Adipose tissue (tissue), 3 donors: ENCODE results near the gene RMC1. TPM values are rescaled to one million over a fixed set of nuclear protein-coding genes. Genes with fewer than 3 reads are reported as not detected.
"Not testable (repeated sequence)": the region's sequence is repeated elsewhere in the genome, so short reads cannot be mapped to it uniquely, and the experiment has no call there.

Experiments
- H3K27ac ChIP-seq: one replicate; pipeline ENCODE4 v1.5.1; 2013; ENCODE audit warnings: low read depth, low read length
- WGBS, 3 donors: extraction: QIAGEN DNeasy Blood & Tissue Kit; methylation state at CpG; one replicate each; pipeline ENCODE4 v1.1.7; 2013; 5-methylcytosine and 5-hydroxymethylcytosine counted together
- polyA plus RNA-seq, 3 donors: library from polyadenylated mRNA; stranded (reverse); fragments of 200-250 nt; gene quantifications; one replicate each; pipeline ENCODE4 v1.2.3, GENCODE V29; 2013
- donor health status: healthy with polysubstance abuse.
- donor health status: Bipolar disorder and iron deficiency.
- donor health status: healthy.

Gene RMC1
- polyA plus RNA-seq, 3 donors, result 13.3 to 23.9 (median 18.4) TPM

DNA sequence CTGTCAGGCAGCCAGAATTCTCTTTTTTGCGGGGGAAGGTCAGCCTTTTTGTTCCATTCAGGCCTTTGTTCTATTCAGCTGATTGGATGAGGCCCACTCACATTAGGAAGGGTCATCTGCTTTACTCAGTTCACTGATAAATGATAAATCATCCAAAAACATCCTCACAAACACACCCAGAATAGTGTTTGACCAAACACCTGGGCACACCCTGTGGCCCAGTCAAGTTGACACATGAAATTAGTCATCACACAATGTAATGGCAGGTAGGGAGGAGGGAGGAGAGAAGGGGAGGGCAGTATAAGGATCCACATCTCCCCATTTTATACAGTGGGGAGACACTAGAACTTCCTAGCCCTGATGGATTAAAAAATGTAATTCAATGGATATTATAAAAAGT, 8.3 kb upstream of the RMC1 start:
- 79 to 85% (median 84%) methylated on average over 1 of the region's 1 CpG for WGBS, 3 donors
- H3K27ac ChIP-seq, result no peak overlapping the region

GRCh38 chr18:23495723-23496440, 7.4 kb upstream of the RMC1 start:
- 62 to 76% (median 66%) methylated on average over 12 of the region's 12 CpGs for WGBS, 3 donors
- no peak overlapping the region for H3K27ac ChIP-seq

DNA sequence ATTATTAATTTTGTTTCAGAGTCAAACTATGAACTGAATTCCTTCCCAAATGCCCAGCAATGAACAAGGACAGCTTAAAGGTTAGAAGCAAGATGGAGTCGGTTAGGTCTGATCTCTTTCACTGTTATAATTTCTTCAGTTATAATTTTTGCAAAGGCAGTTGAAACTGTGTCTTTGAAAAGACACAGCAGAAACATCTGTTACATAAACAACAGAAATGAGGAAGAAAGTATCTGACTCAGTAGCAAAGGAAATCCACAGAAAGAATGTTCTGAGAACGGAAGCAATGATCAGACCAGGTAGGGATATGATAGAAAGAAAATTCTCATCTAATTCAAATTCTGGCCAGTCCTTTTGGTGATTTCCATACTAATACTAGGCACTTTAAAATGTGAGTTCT, 5.2 kb upstream of the RMC1 start:
- WGBS, 3 donors, result 54 to 89% (median 65%) methylated on average over 2 of the region's 2 CpGs
- no peak overlapping the region for H3K27ac ChIP-seq

- H3K27ac ChIP-seq, result no peak overlapping the region
- 27 to 36% (median 34%) methylated on average over 5 of the region's 5 CpGs for WGBS, 3 donors
These were observed 4.4 kb upstream of the RMC1 start for GRCh38 chr18:23498877-23499276.

DNA sequence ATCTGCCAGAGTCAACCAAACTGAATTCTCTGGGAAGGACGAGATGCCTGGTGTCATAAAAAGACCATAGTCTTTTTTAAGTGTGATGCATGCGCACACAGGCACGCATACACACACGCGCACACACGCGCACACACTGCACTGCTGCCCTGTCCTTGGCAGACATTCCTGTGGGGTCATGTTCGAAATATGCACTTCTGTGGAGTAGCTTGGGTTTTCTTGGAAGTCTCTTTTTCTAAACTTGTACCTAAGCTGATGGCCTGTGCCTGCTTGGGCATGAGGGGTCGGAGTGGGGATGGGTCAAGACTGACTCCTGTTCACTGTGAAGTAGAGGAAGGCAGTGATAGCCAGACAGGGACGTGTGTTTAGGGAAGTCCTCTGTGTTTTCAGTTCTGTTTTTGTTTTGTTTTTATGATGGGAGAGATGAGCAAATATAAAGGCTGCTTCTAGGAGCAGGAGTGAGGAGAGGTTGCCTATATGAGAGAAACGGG, 4.0 kb upstream of the RMC1 start:
- 49 to 69% (median 53%) methylated on average over 11 of the region's 11 CpGs for WGBS, 3 donors
- no peak overlapping the region for H3K27ac ChIP-seq

GRCh38 chr18:23501626-23502025, 1.7 kb upstream of the RMC1 start:
- WGBS, 3 donors, result 69 to 88% (median 87%) methylated on average over 6 of the region's 6 CpGs
- no peak overlapping the region for H3K27ac ChIP-seq

- WGBS, 3 donors, result 17 to 25% (median 22%) methylated on average over 6 of the region's 6 CpGs
- no peak overlapping the region for H3K27ac ChIP-seq
These were observed 734 bp upstream of the RMC1 start for GRCh38 chr18:23502516-23503037.

- WGBS, 3 donors, result 2 to 5% (median 3%) methylated on average over 21 of the region's 21 CpGs
- H3K27ac ChIP-seq, result no peak overlapping the region
These were observed 643 bp downstream of the RMC1 start for GRCh38 chr18:23503963-23504344.

GRCh38 chr18:23504720-23505119, 1.4 kb downstream of the RMC1 start:
- WGBS, 3 donors, result 33 to 86% (median 85%) methylated on average over 3 of the region's 3 CpGs

GRCh38 chr18:23506393-23506792, 3.1 kb downstream of the RMC1 start:
- 77 to 95% (median 87%) methylated on average over 6 of the region's 6 CpGs for WGBS, 3 donors
- no peak overlapping the region for H3K27ac ChIP-seq

More at GRCh38 chr18:23504720-23505119, 1.4 kb downstream of the RMC1 start:
- no peak overlapping the region for H3K27ac ChIP-seq

DNA sequence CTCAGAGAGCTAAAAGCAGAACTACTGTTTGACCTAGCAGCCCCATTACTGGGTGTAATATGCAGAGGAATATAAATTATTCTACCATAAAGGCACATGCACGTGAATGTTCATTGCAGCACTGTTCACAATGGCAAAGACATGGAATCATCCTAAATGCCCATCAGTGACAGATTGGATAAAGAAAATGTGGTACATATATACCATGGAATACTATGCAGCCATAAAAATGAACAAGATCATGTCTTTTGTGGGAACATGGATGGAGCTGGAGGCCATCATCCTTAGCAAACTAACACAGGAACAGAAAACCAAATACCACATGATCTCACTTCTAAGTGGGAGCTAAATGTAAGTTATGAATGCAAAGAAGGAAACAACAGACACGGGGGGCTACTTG, 7.6 kb downstream of the RMC1 start:
- H3K27ac ChIP-seq, result not testable (repeated sequence)
- WGBS, 3 donors, result 95 to 100% (median 95%) methylated on average over 2 of the region's 2 CpGs

DNA sequence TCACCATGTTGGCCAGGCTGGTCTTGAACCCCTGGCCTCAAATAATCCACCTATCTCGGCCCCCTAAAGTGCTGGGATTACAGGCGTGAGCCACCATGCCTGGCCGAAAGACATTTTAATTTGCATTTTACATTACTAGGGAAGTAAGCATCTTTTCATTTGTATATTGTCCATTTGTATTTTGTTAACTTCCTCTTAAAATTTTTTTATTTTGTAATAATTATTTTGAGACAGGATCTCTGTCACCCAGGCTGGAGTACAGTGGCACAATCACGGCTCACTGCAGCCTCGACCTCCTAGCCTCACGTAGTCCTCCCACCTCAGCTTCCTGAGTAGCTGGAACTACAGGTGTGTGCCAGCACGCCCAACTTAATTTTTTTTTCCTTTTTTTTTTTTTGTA, 8.9 kb downstream of the RMC1 start:
- 84 to 92% (median 86%) methylated on average over 7 of the region's 7 CpGs for WGBS, 3 donors
- H3K27ac ChIP-seq, result not testable (repeated sequence)

- no peak overlapping the region for H3K27ac ChIP-seq
- WGBS, 3 donors, result 94 to 100% (median 96%) methylated on average over 1 of the region's 1 CpG
These were observed 9.3 kb downstream of the RMC1 start for GRCh38 chr18:23512641-23513040.

GRCh38 chr18:23515911-23516546, 12.7 kb downstream of the RMC1 start:
- WGBS, 3 donors, result 45 to 48% (median 48%) methylated on average over 17 of the region's 17 CpGs
- no peak overlapping the region for H3K27ac ChIP-seq

DNA sequence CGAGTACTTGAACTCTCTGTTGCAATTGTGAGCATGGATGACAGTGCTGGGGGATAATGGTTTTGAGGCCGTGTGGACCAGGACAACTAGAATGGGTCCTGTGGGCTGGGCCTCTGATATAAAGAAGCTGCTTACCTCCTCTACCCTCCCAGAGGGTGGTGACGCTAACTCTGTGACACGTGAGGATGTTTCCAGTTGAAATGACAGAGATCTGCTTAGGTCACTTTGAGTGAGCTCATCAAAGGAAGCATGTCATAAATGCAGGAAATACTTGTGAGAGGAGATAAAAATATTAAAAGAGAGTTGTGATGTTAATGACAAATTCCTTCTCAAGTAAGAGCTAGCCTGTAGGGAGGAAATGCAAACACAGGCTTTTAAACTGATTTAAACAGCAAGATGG, 16.4 kb downstream of the RMC1 start:
- 68 to 84% (median 73%) methylated on average over 4 of the region's 4 CpGs for WGBS, 3 donors
- H3K27ac ChIP-seq, result no peak overlapping the region

- WGBS, 3 donors, result 78 to 83% (median 82%) methylated on average over 7 of the region's 7 CpGs
- no peak overlapping the region for H3K27ac ChIP-seq
These were observed 18.0 kb downstream of the RMC1 start for GRCh38 chr18:23521271-23521670.

- WGBS, 3 donors, result 71 to 88% (median 75%) methylated on average over 7 of the region's 7 CpGs
- no peak overlapping the region for H3K27ac ChIP-seq
These were observed 18.6 kb downstream of the RMC1 start for GRCh38 chr18:23521907-23522306.

GRCh38 chr18:23523429-23524212, 20.3 kb downstream of the RMC1 start:
- H3K27ac ChIP-seq, result no peak overlapping the region
- WGBS, 3 donors, result 82 to 88% (median 83%) methylated on average over 12 of the region's 12 CpGs

- WGBS, 3 donors, result 88 to 95% (median 93%) methylated on average over 14 of the region's 14 CpGs
- no peak overlapping the region for H3K27ac ChIP-seq
These were observed 20.9 kb downstream of the RMC1 start for GRCh38 chr18:23524213-23524707.
